ENCODE data around the gene SCUBE2.
"Not testable (repeated sequence)": the region's sequence is repeated elsewhere in the genome, so short reads cannot be mapped to it uniquely, and the experiment has no call there.

SCUBE2 gene

GRCh38 chr11:9003573-9004182, 87.7 kb downstream of the SCUBE2 start, which contains the start of gene NRIP3:
Gene NRIP3 (minus strand): TSS chr11:9004001. CDS start chr11:9003935, 66 bp downstream.
- DNase-seq = peak; percentile 85

- DNase-seq = no peak
Observed at GRCh38 chr11:9002920-9003572, 88.4 kb downstream of the SCUBE2 start.

- no peak for DNase-seq
Observed at GRCh38 chr11:9001736-9002135, 89.7 kb downstream of the SCUBE2 start.

GRCh38 chr11:8998017-8998416, 93.4 kb downstream of the SCUBE2 start:
- DNase-seq = no peak

- DNase-seq = no peak
Observed at GRCh38 chr11:8997451-8997850, 93.9 kb downstream of the SCUBE2 start.

- no peak for DNase-seq
Observed at GRCh38 chr11:8989453-8989852, 101.9 kb downstream of the SCUBE2 start.

GRCh38 chr11:8988329-8989234, 102.8 kb downstream of the SCUBE2 start:
- DNase-seq = no peak

GRCh38 chr11:8987446-8987845, 104.0 kb downstream of the SCUBE2 start:
- DNase-seq = no peak

- not testable (repeated sequence) for DNase-seq
Observed at GRCh38 chr11:8986772-8987171, 104.6 kb downstream of the SCUBE2 start.

GRCh38 chr11:8985462-8985861, 105.9 kb downstream of the SCUBE2 start:
- DNase-seq = no peak

- no peak for DNase-seq
Observed at GRCh38 chr11:8983552-8983951, 107.8 kb downstream of the SCUBE2 start.

- DNase-seq = no peak
Observed at GRCh38 chr11:8980485-8980884, 110.9 kb downstream of the SCUBE2 start.

- not testable (repeated sequence) for DNase-seq
Observed at GRCh38 chr11:8979365-8979764, 112.0 kb downstream of the SCUBE2 start.

- DNase-seq = no peak
Observed at GRCh38 chr11:8973121-8973520, 118.3 kb downstream of the SCUBE2 start.

GRCh38 chr11:8971924-8972316, 119.5 kb downstream of the SCUBE2 start:
- no peak for DNase-seq

- DNase-seq = no peak
Observed at GRCh38 chr11:8971196-8971923, 120.0 kb downstream of the SCUBE2 start.
